NCI-H128 (cell line): ENCODE results near the gene MCM7.

ENCODE experiments used
- DNase-seq: peaks from one replicate; lab custom pipeline; 2025; ENCODE audit not compliant: unreplicated experiment; lab: John Stamatoyannopoulos, UW

Gene MCM7

DNA sequence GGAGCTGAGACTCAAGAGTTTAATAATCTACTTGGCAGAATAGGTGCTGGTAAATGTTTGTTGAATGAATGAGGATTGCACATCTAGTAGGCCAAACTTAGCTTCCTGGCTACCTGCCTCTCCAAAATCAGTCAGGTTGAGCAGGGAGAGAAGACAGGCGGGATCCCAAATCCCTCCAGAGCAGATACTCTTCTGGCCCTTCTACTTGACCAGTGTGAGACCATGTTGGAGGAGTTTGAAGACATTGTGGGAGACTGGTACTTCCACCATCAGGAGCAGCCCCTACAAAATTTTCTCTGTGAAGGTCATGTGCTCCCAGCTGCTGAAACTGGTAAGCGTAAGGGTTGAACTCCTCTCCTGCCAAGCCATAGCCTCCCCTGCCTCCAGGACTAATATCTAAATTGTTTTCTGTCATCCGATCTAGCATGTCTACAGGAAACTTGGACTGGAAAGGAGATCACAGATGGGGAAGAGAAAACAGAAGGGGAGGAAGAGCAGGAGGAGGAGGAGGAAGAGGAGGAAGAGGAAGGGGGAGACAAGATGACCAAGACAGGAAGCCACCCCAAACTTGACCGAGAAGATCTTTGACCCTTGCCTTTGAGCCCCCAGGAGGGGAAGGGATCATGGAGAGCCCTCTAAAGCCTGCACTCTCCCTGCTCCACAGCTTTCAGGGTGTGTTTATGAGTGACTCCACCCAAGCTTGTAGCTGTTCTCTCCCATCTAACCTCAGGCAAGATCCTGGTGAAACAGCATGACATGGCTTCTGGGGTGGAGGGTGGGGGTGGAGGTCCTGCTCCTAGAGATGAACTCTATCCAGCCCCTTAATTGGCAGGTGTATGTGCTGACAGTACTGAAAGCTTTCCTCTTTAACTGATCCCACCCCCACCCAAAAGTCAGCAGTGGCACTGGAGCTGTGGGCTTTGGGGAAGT, 23.4 kb upstream of the MCM7 start:
- DNase-seq, result no peak

DNA sequence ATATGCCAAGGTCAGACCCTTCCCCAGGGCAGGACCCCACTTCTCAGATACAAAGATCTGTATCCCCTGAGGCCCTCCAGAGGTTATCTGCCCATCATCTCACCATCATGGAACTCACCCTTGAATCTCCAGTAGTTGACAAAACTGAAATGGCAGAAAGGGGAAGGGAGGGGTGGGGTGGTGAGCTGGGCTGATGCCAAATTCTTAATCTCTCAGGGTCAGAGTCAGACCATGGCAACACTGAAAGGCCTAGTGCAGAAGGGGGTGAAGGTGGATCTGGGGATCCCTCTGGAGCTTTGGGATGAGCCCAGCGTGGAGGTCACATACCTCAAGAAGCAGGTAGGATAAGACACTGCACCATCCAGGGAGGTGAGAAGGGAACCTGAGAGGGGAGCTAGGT, 21.4 kb upstream of the MCM7 start:
- DNase-seq, result no peak

DNA sequence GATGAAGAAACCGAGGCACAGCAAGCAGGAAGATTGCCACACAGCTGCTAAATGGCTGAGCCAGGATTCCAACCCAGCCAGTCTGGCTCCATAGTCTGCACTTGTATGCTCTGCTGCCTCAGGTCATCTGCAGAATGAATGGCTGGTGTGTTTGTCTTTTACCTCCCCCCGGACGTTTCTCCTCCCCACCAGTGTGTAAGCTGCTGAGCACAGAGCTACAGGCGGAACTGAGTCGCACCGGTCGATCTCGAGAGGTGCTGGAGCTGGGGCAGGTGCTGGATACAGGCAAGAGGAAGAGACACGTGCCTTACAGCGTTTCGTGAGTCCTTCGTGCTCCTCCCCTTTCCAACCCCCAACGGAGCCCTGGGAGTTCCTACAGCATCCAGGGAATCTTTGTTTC, 20.9 kb upstream of the MCM7 start:
- DNase-seq, result no peak

DNA sequence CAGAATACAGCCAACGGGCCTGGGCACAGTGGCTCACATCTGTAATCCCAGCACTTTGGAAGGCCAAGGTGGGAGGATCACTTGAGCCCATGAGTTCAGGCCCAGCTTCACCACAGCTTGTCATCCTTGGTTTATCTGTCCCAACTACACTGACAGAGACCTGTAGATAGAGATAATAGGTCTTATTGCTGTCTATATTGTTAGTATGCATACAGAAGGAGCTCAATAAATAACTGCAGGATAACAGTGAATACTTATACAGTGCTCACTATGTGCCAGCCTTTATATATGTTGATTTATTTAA, 19.5 kb upstream of the MCM7 start:
- DNase-seq, result no peak

DNA sequence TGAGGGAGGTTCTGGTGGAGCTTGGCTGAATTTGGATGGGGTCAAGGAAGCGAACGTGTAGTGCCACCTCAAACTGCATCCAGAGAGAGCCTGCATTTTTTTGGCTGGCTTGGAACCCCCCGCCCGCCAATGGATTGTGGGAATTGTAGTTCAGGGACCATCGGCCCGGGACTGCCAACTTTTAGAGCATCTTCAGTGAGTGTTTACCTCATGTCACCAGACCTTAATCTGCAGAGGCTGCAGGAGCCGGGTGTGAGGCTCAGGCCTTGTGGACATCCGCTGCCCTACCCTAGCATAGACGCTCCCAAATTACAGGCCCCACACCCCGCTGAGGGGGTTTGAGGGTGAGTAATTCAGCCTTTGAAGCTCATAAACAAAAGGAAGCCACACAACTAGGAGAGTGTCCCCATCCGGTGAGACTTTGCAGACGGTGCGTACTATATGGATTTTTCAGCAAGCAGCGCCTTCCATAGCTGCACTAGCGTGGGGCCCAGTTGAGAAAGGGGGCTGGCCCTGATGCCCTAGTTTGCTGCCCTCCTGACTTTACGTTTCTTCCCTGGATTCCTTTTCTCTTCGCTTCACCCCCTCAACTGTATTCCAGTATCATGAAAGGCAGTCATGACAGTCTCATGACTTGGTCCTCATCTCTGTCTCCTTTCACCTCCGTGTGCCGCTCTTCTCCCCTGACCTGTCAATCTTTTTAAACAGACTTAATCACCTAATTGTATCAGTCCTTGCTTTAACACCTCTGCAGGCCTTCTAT, 19.0 kb upstream of the MCM7 start:
- no peak for DNase-seq

DNA sequence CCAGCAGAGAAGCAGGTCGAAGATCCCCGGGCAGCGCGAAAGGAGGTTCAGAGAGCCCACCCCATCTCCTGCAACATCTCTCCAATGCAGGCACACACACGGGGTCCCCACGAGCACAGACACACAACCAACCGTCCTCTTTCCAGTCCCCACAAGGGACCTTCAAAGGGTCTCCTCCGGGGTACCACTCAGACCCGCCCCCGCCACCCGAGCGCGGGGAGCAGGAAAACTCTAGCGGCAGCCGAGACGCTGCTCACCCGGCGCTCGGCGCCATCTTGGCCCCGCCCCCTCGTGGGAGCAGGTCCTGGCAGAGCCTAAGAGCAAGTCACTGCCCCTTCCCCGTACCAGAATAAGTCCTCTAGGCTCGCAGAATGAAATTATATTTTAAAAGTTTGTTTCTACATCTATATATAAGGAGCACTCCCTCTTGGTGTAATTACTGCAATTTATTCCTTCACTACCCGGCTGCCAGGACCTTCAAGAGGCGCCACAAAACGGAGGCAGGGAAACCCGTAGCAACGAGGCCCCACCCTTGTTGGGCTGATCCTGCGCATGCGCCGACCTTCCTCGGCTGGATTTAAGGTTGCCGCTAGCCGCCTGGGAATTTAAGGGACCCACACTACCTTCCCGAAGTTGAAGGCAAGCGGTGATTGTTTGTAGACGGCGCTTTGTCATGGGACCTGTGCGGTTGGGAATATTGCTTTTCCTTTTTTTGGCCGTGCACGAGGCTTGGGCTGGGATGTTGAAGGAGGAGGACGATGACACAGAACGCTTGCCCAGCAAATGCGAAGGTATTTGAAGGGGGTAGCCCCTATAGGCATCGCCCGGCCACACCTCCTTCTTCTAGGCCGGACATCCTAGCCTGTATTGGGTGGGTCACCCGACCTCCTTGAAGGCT, 18.1 kb upstream of the MCM7 start, which contains the start of the genes CNPY4 and TAF6:
CNPY4 (plus strand) TSS at position 563 of the 898 bp plus-strand sequence; CDS start at position 674, 111 bp downstream.
TAF6 (minus strand) TSS at position 287 of the 898 bp plus-strand sequence. CDS start 5,149 bp downstream, outside the sequence.
- DNase-seq, result peak; percentile 93

DNA sequence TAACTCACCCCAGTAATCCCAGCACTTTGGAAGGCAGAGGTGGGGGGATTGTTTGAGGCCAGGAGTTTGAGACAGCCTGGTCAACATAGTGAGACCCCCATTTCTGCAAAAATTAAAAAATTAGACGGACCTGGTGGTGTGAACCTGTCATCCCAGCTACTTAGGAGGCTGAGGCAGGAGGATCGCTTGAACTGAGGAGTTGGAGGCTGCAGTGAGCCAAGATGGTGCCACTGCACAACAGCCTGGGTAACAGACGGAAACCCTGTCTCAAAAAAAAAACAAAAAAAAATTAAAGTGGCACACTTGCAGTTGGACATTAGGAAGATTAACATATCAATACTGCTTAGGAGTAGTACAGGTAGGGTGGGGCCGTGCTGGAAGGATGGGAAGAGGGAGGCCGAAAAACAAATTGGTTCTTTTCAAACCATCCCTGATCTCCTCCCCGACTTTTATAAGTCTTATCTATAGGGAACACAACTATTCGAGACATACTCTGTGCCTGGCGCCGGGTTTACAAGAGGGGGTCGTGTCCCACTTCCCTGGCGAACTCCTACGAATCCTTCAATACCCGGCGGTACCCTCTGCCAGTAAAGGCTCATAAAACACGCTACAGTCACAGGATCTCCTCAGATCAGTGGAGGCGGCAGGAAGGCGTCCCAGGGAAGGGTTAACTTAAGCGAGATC, 17.3 kb upstream of the MCM7 start:
- no peak for DNase-seq

DNA sequence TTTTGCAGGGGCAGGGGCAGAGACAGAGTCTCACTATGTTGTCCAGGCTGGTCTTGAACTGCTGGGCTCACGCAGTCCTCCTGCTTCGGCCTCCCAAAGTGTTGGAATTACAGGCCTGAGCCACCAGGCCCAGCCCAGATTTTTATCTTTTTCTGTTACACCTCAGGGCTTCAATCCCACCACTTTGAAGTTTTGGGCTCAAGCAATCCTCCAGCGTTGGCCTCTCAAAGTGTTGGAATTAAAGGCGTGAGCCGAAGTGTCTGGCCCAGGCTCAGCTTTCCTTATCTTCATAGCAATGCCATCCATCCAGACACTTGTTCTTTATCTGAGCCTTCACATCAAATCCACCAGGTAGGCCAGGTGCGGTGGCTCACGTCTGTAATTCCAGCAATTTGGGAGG, 13.8 kb upstream of the MCM7 start:
- DNase-seq, result no peak

DNA sequence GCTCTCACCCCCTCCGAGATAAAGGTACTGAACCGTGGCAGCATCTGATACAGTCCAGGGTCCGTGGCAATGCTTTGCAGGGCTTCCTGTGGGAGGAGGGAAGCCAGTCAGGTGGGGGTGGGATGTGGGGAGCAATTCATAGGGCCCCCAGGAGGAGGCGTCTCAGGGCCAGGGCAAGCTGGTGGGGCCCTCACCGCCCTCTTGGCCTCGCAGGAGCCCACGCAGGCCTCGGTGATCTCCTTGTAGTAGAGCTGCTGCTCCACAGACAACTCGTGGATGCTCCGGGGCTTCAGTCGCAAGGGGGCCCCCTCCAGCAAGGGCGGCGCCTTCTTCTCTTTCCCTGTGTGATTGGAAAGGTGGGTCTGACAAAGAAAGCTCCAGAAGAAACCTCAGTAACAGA, 10.7 kb upstream of the MCM7 start:
- no peak for DNase-seq

DNA sequence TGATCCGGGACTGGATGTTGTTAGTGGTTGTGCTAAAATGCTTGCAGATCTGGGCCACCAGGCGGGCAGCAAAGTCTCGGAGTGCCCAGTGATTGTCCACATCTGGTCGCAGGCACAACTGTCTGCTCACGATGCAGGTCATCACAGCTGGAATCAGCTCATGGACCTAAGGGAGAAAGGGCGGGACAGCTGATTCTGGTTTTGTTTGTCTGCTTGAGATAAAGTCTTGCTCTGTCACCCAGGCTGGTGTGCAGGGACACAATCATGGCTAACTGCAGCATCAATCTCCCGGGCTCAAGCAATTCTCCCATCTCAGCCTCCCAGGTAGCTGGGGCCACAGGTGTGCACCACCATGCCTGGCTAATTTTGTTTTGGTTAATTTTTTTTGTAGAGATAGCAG, 10.0 kb upstream of the MCM7 start:
- DNase-seq, result no peak

DNA sequence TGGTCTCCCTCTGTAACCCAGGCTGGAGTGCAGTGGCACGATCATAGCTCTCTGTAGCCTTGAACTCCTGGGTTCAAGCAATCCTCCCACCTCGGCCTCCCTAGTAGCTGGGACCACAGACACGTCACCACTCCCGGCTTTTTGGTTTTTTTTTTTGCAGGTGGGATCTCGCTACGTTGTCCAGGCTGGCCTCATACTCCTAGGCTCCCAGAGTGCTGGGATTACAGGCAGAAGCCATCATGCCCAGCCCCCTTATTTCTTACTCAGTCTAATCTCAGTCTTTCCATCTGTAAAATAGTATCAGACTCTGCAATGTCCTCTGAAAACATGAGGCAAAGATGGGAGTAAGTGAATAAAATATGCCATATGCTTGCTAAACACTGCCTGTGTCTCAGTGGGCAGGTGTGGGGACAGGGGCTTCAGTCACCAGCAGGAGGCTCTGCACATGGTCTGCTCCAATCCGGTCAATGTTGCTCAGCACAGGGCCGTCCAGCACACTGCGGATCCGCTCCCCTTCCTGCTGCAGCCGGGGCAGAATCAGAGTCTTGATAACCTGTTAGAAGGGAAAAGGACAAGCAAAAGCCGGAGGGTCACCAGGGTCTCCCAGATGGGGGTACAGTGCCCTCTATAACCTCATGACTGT, 8.4 kb upstream of the MCM7 start:
- DNase-seq, result no peak

DNA sequence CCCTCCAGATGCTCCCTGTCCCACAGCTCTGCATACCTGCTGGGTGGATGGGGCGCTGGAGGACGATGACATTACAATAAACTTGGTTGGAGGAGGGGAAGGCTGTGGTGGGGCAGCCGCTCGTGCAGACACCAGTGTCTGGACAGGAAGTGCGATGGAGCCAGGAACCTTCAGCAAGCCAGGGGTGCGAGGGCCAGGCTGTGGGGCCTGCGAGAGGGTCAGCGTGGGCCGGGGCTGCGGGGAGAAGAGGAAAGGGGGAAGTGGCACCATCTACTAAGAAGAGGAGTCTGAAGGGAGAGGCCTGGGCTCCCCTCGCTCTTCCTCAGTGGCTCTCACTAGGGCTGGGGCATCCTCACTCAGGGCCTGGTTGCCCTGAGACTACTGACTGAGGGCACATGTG, 6.7 kb upstream of the MCM7 start:
- DNase-seq, result no peak

DNA sequence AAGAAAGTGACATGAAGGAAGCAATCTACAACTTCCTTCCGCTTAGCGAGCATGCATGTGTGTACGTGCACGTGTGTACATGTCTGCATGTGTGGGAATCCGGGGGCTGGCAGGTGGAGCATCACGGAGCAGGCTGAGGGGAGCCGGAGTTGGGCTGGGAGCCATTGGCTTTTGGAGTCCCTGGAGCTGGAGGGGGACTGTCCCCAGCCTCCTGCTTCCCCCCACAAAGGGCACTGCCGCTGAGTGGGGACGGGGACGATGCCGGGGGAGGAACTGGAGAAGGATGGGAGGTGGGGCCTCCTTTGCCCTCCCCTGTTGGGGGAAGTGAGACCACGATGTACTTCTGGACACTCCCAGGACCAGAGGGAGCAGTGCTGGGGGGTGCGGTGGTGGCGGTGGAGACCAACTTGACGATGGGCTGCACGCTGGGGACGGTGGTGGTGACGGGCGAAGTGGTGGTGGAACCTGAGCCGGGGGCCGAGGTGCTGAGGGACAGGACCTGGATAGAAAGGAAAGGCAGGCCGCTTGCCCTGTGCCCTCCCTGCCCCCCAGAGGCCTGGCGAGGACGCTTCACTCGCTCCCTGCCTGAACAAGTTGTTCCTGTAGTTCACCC, 6.0 kb upstream of the MCM7 start:
- DNase-seq, result no peak

DNA sequence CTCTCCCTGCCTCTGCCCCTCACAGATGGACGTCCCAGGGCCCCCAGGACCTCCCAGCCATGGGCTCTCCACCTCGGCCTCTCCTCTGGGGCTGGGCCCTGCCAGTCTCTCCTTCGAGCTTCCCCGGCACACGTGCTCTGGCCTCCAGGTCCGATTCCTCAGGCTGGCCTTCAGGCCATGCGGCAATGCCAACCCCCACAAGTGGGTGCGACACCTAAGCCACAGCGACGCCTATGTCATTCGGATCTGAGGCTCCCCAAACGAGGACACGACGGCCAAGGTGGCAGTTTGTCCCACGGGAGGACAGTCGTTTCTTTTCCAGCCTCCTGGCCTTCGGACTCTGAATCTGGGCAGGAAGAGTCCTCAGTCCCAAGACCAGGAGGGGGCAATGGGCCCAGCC, 5.4 kb upstream of the MCM7 start:
- no peak for DNase-seq

DNA sequence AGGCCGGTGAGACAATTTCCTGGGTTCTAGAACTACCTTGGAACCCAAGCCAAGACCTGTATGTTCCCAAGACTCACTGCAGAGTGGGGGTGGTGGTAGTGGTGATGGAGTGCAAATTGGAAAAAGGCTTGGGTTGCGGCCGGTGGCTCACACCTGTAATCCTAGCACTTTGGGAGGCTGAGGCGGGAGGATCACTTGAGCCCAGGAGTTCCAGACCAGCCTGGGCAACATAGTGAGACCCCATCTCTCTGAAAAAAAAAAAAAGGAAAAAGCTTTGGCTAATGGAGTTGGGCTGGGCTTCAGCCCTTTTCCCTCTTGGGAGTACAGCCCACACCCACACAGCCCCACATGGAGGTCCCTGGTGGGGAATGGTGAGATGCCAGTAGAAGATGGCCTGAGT, 4.3 kb upstream of the MCM7 start:
- DNase-seq, result no peak

DNA sequence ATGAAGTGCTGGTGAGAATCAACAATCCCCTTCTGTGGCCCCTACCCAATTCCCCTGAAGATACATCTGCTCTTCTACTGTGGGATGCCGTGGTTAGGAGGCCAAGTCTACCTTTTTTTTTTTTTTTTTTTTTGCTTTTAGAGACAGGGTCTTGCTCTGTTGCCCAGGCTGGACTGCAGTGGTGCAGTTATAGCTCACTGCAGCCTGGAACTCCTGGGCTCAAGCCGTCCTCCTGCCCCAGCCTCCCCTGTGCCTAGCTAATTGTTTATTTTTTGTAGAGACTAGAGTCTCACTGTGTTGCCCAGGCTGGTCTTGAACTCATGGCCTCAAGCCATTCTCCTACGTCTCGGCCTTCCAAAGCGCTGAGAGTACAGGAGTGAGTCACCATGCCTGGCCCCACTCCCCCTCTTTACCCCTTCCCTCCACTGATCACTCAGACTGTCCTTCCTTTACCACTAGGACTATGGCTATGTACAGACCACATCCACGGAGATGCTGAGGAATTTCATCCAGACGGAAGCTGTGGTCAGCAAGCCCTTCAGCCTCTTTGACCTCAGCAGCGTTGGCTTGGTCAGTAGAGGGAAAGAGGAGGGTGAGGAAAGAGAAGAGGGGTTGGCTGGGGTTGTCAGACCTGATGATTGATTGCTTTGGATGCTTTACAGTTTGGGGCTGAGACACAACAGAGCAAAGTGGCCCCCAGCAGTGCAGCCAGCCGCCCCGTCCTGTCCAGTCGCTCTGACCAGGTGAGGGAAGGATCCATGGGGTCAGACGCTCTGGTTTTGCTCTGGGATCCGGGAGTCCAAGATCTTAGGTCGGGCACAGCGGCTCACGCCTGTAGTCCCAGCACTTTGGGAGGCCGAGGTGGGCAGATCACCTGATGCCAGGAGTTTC, 2.0 kb upstream of the MCM7 start:
- no peak for DNase-seq

DNA sequence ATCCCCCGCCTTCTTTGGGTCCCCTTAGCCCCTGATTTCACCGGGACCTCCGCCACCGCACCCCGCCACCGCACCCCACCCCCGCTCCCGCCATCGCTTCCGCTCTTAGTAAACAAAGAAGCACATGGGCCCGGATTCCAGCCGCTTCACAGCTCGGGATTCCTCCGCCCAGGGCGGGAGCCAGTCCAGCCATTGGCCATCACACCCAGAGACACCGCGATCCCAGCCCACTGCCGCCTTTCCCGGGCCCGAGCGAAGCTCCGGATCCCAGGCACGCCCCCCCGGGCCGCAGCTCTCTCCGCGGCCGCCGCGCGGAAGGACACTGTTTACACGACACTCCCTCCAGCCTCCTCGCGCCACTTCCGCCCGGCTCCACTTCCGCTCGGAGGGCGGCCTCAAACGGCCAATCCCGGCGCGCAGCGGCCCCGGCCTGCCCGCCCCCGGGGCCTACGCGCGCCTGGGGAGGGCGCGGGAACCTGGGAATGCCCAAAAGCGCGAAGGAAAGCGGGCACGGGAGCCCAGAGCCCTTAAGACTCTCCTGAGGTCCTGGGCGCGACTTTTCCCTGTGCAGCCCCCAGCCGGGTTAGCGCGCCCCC, 679 bp downstream of the MCM7 start:
- peak; percentile 89 for DNase-seq

DNA sequence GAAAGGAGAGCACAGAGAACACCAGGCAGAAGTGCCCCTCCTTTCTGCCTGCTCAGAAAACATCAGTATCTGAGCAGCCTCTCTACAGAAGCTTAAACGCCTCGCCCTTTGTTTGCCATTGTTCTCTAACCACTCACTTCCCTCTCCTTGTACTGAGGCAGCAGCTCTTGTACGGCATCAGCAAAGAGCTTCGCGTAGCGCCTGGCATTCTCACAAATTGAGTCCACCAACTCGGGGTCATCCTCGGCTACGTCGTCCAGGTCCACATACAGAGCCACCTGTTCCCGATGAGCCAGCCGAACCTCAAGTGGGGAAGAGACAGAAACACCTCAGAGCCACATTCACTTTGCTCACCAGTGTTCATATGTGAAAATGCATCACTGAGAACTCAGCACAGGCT, 1.7 kb downstream of the MCM7 start:
- DNase-seq, result no peak
